ENCODE results near the gene PCF11. TPM values are rescaled to one million over a fixed set of nuclear protein-coding genes. Genes with fewer than 3 reads are reported as not detected.

Gene PCF11, protein sequence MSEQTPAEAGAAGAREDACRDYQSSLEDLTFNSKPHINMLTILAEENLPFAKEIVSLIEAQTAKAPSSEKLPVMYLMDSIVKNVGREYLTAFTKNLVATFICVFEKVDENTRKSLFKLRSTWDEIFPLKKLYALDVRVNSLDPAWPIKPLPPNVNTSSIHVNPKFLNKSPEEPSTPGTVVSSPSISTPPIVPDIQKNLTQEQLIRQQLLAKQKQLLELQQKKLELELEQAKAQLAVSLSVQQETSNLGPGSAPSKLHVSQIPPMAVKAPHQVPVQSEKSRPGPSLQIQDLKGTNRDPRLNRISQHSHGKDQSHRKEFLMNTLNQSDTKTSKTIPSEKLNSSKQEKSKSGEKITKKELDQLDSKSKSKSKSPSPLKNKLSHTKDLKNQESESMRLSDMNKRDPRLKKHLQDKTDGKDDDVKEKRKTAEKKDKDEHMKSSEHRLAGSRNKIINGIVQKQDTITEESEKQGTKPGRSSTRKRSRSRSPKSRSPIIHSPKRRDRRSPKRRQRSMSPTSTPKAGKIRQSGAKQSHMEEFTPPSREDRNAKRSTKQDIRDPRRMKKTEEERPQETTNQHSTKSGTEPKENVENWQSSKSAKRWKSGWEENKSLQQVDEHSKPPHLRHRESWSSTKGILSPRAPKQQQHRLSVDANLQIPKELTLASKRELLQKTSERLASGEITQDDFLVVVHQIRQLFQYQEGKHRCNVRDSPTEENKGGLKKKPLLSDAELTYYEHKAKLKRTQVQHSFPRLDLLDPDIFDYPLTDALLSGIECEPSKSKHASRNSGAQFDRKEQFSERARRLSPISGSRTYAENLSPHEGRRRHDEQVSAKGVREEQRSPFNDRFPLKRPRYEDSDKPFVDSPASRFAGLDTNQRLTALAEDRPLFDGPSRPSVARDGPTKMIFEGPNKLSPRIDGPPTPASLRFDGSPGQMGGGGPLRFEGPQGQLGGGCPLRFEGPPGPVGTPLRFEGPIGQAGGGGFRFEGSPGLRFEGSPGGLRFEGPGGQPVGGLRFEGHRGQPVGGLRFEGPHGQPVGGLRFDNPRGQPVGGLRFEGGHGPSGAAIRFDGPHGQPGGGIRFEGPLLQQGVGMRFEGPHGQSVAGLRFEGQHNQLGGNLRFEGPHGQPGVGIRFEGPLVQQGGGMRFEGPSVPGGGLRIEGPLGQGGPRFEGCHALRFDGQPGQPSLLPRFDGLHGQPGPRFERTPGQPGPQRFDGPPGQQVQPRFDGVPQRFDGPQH (N-terminal part only)
- 64.2 and 72.7 TPM in 2 replicates for total RNA-seq (ENCODE audit: low replicate concordance)

DNA sequence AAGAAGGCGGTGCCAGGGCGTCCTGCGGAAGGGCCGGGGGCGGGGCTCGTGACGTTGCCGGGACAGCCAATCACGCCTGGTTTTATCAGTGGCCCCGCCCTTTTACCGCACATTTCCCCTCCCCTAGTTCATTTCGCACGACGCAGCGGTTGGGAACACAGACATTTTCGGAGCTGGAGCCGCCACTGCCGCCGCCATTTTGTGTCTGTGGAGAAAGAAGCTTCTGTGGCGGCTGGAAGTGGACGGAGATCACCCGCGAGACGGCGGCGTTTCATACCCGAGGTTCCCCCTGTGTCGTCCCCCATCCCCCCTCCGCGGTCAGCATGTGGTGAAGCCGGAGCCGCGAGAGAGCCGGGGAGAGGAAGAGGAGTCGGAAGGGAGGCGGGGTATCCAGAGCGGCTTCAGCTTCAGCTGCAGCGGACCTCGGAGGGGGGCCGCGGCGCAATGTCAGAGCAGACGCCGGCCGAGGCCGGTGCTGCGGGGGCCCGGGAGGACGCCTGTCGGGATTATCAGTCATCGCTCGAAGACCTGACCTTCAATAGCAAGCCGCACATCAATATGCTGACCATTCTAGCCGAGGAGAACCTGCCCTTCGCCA lies at the start of gene PCF11:
PCF11 (plus strand) TSS at position 136 of the 598 bp plus-strand sequence; CDS start at position 445, 309 bp downstream.
- peak within 1 kb of the TSS; percentile 99 for H3K4me3 Mint-ChIP-seq
- no peak for DNase-seq (ENCODE audit: low spot score)

DNA sequence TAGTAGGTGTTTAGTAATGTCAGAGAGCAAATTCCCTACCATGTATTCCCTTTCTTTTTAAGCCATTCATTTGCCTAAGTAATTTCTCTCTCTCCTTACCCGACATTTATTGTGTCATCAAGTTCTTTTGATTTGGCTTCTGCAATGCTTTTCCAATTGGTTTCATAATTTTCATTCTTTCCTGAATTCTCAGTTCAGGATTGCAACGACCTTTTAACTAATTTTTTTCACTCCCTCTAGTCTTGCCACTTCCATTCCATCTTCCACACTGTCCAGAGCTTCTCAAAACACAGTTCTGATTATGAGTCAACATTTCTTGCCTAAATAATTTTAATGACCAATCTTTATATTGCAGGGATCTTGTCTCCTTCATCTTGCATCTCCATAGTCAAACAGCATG lies 44.0 kb upstream of the PCF11 start:
- H3K36me3 ChIP-seq: no peaks in the 10 kb centered on the region
- H3K9me3 ChIP-seq (ENCODE audit: low read depth): no peaks in the 10 kb centered on the region
- no peaks in the 10 kb centered on the region for H3F3A ChIP-seq (ENCODE audit: low read depth)
- H3K27ac Mint-ChIP-seq: no peak overlapping the region
- peaks cover 6% of the 10 kb centered on the region for H3K4me1 Mint-ChIP-seq
- no peak overlapping the region for H3K4me3 Mint-ChIP-seq
- TF ChIP-seq EZH2 (IDR thresholded peaks at IDR 0.05) (no peak), EZH2phosphoT487 (IDR thresholded peaks at IDR 0.05) (no peak)
- TF ChIP-seq, protein P1, sequence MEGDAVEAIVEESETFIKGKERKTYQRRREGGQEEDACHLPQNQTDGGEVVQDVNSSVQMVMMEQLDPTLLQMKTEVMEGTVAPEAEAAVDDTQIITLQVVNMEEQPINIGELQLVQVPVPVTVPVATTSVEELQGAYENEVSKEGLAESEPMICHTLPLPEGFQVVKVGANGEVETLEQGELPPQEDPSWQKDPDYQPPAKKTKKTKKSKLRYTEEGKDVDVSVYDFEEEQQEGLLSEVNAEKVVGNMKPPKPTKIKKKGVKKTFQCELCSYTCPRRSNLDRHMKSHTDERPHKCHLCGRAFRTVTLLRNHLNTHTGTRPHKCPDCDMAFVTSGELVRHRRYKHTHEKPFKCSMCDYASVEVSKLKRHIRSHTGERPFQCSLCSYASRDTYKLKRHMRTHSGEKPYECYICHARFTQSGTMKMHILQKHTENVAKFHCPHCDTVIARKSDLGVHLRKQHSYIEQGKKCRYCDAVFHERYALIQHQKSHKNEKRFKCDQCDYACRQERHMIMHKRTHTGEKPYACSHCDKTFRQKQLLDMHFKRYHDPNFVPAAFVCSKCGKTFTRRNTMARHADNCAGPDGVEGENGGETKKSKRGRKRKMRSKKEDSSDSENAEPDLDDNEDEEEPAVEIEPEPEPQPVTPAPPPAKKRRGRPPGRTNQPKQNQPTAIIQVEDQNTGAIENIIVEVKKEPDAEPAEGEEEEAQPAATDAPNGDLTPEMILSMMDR (IDR thresholded peaks at IDR 0.05): no peak
- no peak overlapping the region for H3K9ac ChIP-seq
- no peaks in the 10 kb centered on the region for H3K27me3 Mint-ChIP-seq (ENCODE audit: insufficient read depth, low read depth)
- DNase-seq (ENCODE audit: low spot score): no peak
- H3K27me3 ChIP-seq: no peaks in the 10 kb centered on the region
- H3K36me3 Mint-ChIP-seq: no peaks in the 10 kb centered on the region
- H3K4me2 ChIP-seq: no peak overlapping the region
- H3K4me3 ChIP-seq: no peak overlapping the region
- no peaks in the 10 kb centered on the region for H3K79me2 ChIP-seq (ENCODE audit: low read depth)
- H4K20me1 ChIP-seq (ENCODE audit: low read depth): no peaks in the 10 kb centered on the region
- no peak overlapping the region for H2AFZ ChIP-seq (replicated peaks)
- no peaks in the 10 kb centered on the region for H3K9me3 Mint-ChIP-seq
- peaks cover 9% of the 10 kb centered on the region for H3K4me1 ChIP-seq
- no peak overlapping the region for H3K27ac ChIP-seq

More for the DNA sequence above, at the start of gene PCF11:
- peak within 1 kb of the TSS; percentile 96 for H3K9ac ChIP-seq
- peak within 1 kb of the TSS; percentile 100 for H3K27ac Mint-ChIP-seq
- H2AFZ ChIP-seq (replicated peaks): peak within 1 kb of the TSS; percentile 66
- no peaks in the 10 kb centered on the region for H3K9me3 ChIP-seq (ENCODE audit: low read depth)
- peaks cover 28% of the 10 kb centered on the region for H3K4me1 Mint-ChIP-seq
- no peaks in the 10 kb centered on the region for H3K9me3 Mint-ChIP-seq
- H4K20me1 ChIP-seq (ENCODE audit: low read depth): peaks cover 49% of the 10 kb centered on the region
- peak within 1 kb of the TSS; percentile 98 for H3K27ac ChIP-seq
- H3K36me3 Mint-ChIP-seq: peaks cover 16% of the 10 kb centered on the region
- H3K27me3 ChIP-seq: no peaks in the 10 kb centered on the region
- H3K27me3 Mint-ChIP-seq (ENCODE audit: insufficient read depth, low read depth): no peaks in the 10 kb centered on the region
- peaks cover 52% of the 10 kb centered on the region for H3K79me2 ChIP-seq (ENCODE audit: low read depth)
- peaks cover 7% of the 10 kb centered on the region for H3K36me3 ChIP-seq
- peaks cover 25% of the 10 kb centered on the region for H3F3A ChIP-seq (ENCODE audit: low read depth)
- peak within 1 kb of the TSS; percentile 95 for H3K4me2 ChIP-seq
- peak within 1 kb of the TSS; percentile 91 for H3K4me3 ChIP-seq
- H3K4me1 ChIP-seq: peaks cover 17% of the 10 kb centered on the region
- TF ChIP-seq EZH2phosphoT487 (IDR thresholded peaks at IDR 0.05): no peak
- TF ChIP-seq, protein P1 (IDR thresholded peaks at IDR 0.05): no peak

DNA sequence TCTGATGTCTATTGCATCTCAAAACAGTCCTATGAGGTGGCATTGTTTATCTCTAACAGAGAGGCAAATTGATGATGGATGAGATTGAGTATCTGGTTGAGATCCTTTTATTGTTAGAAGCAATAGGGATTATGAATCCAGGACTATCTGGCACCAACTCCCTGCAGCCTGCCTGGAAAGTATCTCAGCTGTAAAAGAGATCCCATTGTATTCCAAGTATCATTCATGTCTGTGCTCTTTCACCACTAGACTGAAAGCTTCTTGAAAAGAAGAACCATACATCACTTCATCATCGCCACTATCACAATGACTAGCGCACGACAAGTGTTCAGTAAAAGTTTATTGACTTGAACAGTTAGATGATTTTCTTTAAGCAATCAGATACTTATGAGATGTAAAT lies 41.9 kb upstream of the PCF11 start:
- H3K27ac Mint-ChIP-seq: no peak overlapping the region
- Histone ChIP-seq H3K9me3 (ENCODE audit: low read depth) (no peaks in the 10 kb centered on the region), H4K20me1 (ENCODE audit: low read depth) (no peaks in the 10 kb centered on the region), H3K27ac (no peak overlapping the region), H3K79me2 (ENCODE audit: low read depth) (no peaks in the 10 kb centered on the region), H3F3A (ENCODE audit: low read depth) (no peaks in the 10 kb centered on the region), H3K9ac (no peak overlapping the region), H3K4me1 (peaks cover 9% of the 10 kb centered on the region), H3K36me3 (no peaks in the 10 kb centered on the region), H3K27me3 (no peaks in the 10 kb centered on the region), H2AFZ (replicated peaks) (peak overlapping the region; percentile 23), H3K4me2 (no peak overlapping the region), H3K4me3 (no peak overlapping the region)
- DNase-seq (ENCODE audit: low spot score): peak; percentile 5
- H3K27me3 Mint-ChIP-seq (ENCODE audit: insufficient read depth, low read depth): no peaks in the 10 kb centered on the region
- no peaks in the 10 kb centered on the region for H3K9me3 Mint-ChIP-seq
- TF ChIP-seq EZH2 (IDR thresholded peaks at IDR 0.05) (no peak), EZH2phosphoT487 (IDR thresholded peaks at IDR 0.05) (no peak)
- TF ChIP-seq, protein P1 (IDR thresholded peaks at IDR 0.05): no peak
- H3K4me1 Mint-ChIP-seq: peaks cover 6% of the 10 kb centered on the region
- H3K4me3 Mint-ChIP-seq: no peak overlapping the region
- no peaks in the 10 kb centered on the region for H3K36me3 Mint-ChIP-seq
